ENCODE measurements around the gene ALDH3A2.

DNA sequence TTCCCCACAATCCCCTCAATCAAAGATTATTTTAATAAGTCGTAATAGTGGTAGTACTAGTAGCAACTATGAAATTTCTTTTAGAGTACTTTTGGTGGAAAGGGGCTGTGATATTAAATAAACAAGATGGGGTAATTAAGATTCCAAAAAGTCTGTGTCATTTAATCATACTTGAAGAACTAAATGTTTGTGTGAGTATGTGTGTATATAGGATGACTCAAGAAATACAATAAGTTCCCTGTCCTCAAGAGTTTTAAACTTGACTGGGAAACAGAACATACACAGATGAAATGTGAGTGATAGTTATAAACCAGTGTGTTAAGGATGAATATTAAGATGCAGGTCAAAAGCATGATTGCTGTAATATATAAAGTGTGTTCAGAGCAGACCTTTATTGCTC is 2.3 kb downstream of the ALDH3A2 start:
- no peak for TF ChIP-seq POLR2AphosphoS5 (IDR thresholded peaks at IDR 0.05; ENCODE audit: borderline replicate concordance, low read depth, low read length)
- no peak for TF ChIP-seq EZH2 (IDR thresholded peaks at IDR 0.05)

Measured in SK-N-MC (cell line).